Cardiac muscle cell (in vitro differentiated cells and primary cell): ENCODE results near the gene HTR2A. TPM values are rescaled to one million over a fixed set of nuclear protein-coding genes. Genes with fewer than 3 reads are reported as not detected.
A peak's percentile ranks its signal among the peaks of the same experiment; 100 is the strongest.
"Not testable (repeated sequence)": the region's sequence is repeated elsewhere in the genome, so short reads cannot be mapped to it uniquely, and the experiment has no call there.

ENCODE experiments used
- DNase-seq, 2 donors: peaks; one replicate each; pipeline versions ENCODE4 v3.0.0 to v3.0.0-alpha.2; 2010 to 2017; ENCODE audit warnings: low read depth in 1 of 2, low spot score in 1 of 2
- H3K27ac ChIP-seq: fragments of 200-600 bp; sonication (generic); 2 replicates; pipeline ENCODE4 v1.5.1; 2016
- H3K27me3 ChIP-seq: fragments of 200-600 bp; sonication (generic); 2 replicates; pipeline ENCODE4 v1.6.0; 2016; ENCODE audit warnings: control low read depth
- H3K36me3 ChIP-seq: fragments of 200-600 bp; sonication (generic); 2 replicates; pipeline ENCODE4 v1.5.1; 2016; ENCODE audit warnings: control low read depth
- H3K4me1 ChIP-seq: fragments of 200-600 bp; sonication (generic); 2 replicates; pipeline ENCODE4 v1.8.1; 2017; ENCODE audit warnings: low read depth, mild to moderate bottlenecking, mixed run types
- H3K4me3 ChIP-seq: fragments of 200-600 bp; sonication (generic); 2 replicates; pipeline ENCODE4 v1.5.1; 2016; ENCODE audit warnings: mild to moderate bottlenecking
- H3K9me3 ChIP-seq: fragments of 200-600 bp; sonication (generic); 2 replicates; pipeline ENCODE4 v1.5.1; 2017; ENCODE audit warnings: low read depth, mild to moderate bottlenecking, control low read depth
- CTCF ChIP-seq: IDR thresholded peaks from 2 replicates; pipeline ENCODE4 v1.5.1; 2012; ENCODE audit warnings: low read depth, mild to moderate bottlenecking, low read length
- polyA plus RNA-seq: library from polyadenylated mRNA; unstranded; fragments of >200 nt; fragmentation: Nextera tagmentation; extraction: Ambion mirVana; gene quantifications from 2 replicates; pipeline ENCODE4 v1.2.1, GENCODE V29; 2016
- total RNA-seq: library from RNA; depleted of rRNA; stranded (reverse); fragments of >200 nt; gene quantifications from 2 replicates; pipeline ENCODE4 v1.2.3, GENCODE V29; 2016

HTR2A gene
- total and polyA plus RNA-seq, 2 experiments from 2014 or later, result not detected

GRCh38 chr13:46816371-46816770 is 80.5 kb downstream of the HTR2A start:
- no peak for DNase-seq
- no peak for TF ChIP-seq CTCF
- no peak overlapping the region for H3K4me3 ChIP-seq
- H3K27ac ChIP-seq, result no peak overlapping the region
- no peaks in the 10 kb centered on the region for H3K9me3 ChIP-seq
- H3K4me1 ChIP-seq, result no peaks in the 10 kb centered on the region
- H3K36me3 ChIP-seq, result no peaks in the 10 kb centered on the region
- no peaks in the 10 kb centered on the region for H3K27me3 ChIP-seq

- Histone ChIP-seq H3K4me3 (no peak overlapping the region), H3K4me1 (no peaks in the 10 kb centered on the region), H3K36me3 (no peaks in the 10 kb centered on the region), H3K27me3 (no peaks in the 10 kb centered on the region), H3K9me3 (no peaks in the 10 kb centered on the region), H3K27ac (no peak overlapping the region)
- no peak for DNase-seq
- TF ChIP-seq CTCF, result no peak
Observed at GRCh38 chr13:46812301-46812797, 84.5 kb downstream of the HTR2A start.

- DNase-seq, result no peak
- no peaks in the 10 kb centered on the region for H3K27me3 ChIP-seq
- H3K9me3 ChIP-seq, result no peaks in the 10 kb centered on the region
- no peaks in the 10 kb centered on the region for H3K4me1 ChIP-seq
- H3K36me3 ChIP-seq, result no peaks in the 10 kb centered on the region
- H3K27ac ChIP-seq, result no peak overlapping the region
- no peak overlapping the region for H3K4me3 ChIP-seq
- no peak for TF ChIP-seq CTCF
Observed at GRCh38 chr13:46810440-46810839, 86.4 kb downstream of the HTR2A start.

GRCh38 chr13:46804921-46805320 is 91.9 kb downstream of the HTR2A start:
- not testable (repeated sequence) for DNase-seq, H3K4me1 ChIP-seq, H3K4me3 ChIP-seq, H3K27me3 ChIP-seq, H3K9me3 ChIP-seq, H3K36me3 ChIP-seq, H3K27ac ChIP-seq

GRCh38 chr13:46804391-46804815 is 92.5 kb downstream of the HTR2A start:
- Histone ChIP-seq H3K4me1 (no peaks in the 10 kb centered on the region), H3K36me3 (no peaks in the 10 kb centered on the region), H3K4me3 (no peak overlapping the region), H3K27ac (no peak overlapping the region), H3K9me3 (no peaks in the 10 kb centered on the region), H3K27me3 (no peaks in the 10 kb centered on the region)
- TF ChIP-seq CTCF, result no peak
- DNase-seq, result peak in 1 of 2 donors; percentile 72

GRCh38 chr13:46803586-46803985 is 93.3 kb downstream of the HTR2A start:
- no peak overlapping the region for H3K4me3 ChIP-seq
- no peaks in the 10 kb centered on the region for H3K27me3 ChIP-seq
- DNase-seq, result no peak
- no peak overlapping the region for H3K27ac ChIP-seq
- TF ChIP-seq CTCF, result no peak
- no peaks in the 10 kb centered on the region for H3K4me1 ChIP-seq
- H3K9me3 ChIP-seq, result no peaks in the 10 kb centered on the region
- no peaks in the 10 kb centered on the region for H3K36me3 ChIP-seq
